IPS-15b (cell line): ENCODE data around the gene PLAC8L1.

Experiments used
- H3K27me3 ChIP-seq: one replicate; pipeline ENCODE4 v1.6.1; 2013; ENCODE audit warnings: low read length; ENCODE audit not compliant: control insufficient read depth, insufficient read depth
- H3K36me3 ChIP-seq: one replicate; pipeline ENCODE4 v1.6.1; 2013; ENCODE audit warnings: low read length; ENCODE audit not compliant: control insufficient read depth, insufficient read depth
- H3K4me1 ChIP-seq: one replicate; pipeline ENCODE4 v1.6.1; 2013; ENCODE audit warnings: mild to moderate bottlenecking, low read length; ENCODE audit not compliant: control insufficient read depth, insufficient read depth
- H3K4me3 ChIP-seq: one replicate; pipeline ENCODE4 v1.5.1; 2013; ENCODE audit warnings: low read depth, low read length
- H3K9ac ChIP-seq: one replicate; pipeline ENCODE4 v1.6.1; 2013; ENCODE audit warnings: low read depth, mild to moderate bottlenecking, low read length
- H3K9me3 ChIP-seq: one replicate; pipeline ENCODE4 v1.6.1; 2013; ENCODE audit warnings: mild to moderate bottlenecking, low read length; ENCODE audit not compliant: control insufficient read depth, insufficient read depth

PLAC8L1 gene

DNA sequence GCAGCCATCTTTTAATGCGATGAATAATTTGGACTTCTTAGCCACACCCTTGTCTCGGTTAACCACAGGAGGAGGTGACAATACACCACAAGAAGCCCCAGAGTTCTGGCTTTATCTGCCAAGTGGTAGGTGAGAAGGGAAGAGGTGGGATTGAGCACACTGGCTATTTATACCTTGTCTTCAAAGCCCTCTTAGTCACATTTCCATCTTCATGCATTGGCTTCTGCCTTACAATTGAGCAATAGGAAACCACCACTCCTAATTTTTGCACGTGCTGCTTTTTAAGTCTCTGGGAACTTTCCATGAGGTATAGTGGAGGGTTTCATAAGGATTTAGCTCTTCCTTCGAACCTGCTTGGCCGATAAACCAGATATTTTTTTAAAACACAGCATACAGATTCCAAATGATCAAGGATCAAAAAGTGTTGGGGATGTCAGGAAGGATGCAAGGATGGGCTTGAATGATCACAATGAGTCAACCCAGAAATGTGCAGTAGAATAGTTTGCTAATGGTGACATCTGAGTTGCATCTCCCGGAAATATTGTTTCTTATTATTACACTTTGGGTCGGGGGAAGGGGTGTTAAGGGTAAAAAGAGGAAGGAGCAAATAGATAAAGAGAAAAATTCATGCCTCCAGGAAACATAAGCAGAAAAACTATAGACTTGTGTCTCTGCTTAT, 25.5 kb downstream of the PLAC8L1 start:
- Histone ChIP-seq H3K4me1 (peaks cover 31% of the 10 kb centered on the region), H3K9me3 (no peaks in the 10 kb centered on the region), H3K9ac (no peak overlapping the region), H3K4me3 (no peak overlapping the region), H3K36me3 (no peaks in the 10 kb centered on the region), H3K27me3 (no peaks in the 10 kb centered on the region)

DNA sequence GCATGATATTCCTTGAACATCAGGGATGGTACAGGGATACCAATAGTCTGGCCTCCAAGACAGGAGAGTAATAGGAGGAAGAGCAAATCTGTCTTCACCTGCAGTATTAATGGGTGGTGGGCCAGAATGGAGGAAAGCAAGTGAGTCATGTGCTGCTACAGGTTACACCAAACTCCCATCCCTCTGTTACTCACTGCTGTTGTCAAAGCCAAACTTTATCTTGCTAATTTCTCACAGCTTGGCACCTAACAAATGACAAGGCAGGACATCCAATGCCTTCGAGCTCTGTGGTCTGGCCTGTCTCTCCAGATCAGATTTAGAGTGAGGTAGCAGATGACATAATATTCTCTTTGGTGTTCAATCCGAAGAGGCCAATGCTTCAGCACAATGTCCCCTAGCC, 26.8 kb downstream of the PLAC8L1 start:
- H3K9me3 ChIP-seq, result no peaks in the 10 kb centered on the region
- H3K36me3 ChIP-seq, result no peaks in the 10 kb centered on the region
- peaks cover 38% of the 10 kb centered on the region for H3K4me1 ChIP-seq
- H3K27me3 ChIP-seq, result peaks cover 2% of the 10 kb centered on the region
- no peak overlapping the region for H3K9ac ChIP-seq
- H3K4me3 ChIP-seq, result no peak overlapping the region

DNA sequence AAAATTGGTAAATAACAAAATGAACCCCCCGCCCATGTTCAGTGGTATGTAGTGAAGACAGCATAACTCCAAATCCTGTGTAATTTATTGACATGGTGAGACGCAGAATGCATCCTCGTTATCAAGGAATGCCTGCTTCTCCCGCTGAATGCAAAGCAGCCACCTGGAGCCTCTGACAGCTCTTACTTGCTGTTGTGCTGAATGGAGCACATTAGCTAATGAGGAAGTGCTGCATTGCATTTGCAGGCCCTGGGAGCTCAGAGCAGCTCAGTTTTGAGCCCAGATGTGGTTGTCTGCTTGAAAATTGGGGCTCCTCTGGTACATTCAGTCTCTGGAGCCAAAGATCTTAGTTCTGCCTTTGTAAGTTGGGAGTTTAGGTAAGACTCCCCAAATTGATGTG, 28.9 kb downstream of the PLAC8L1 start:
- H3K9me3 ChIP-seq, result no peaks in the 10 kb centered on the region
- H3K4me1 ChIP-seq, result peaks cover 54% of the 10 kb centered on the region
- H3K27me3 ChIP-seq, result peaks cover 9% of the 10 kb centered on the region
- no peak overlapping the region for H3K9ac ChIP-seq
- H3K36me3 ChIP-seq, result no peaks in the 10 kb centered on the region
- peak overlapping the region; percentile 9 for H3K4me3 ChIP-seq

DNA sequence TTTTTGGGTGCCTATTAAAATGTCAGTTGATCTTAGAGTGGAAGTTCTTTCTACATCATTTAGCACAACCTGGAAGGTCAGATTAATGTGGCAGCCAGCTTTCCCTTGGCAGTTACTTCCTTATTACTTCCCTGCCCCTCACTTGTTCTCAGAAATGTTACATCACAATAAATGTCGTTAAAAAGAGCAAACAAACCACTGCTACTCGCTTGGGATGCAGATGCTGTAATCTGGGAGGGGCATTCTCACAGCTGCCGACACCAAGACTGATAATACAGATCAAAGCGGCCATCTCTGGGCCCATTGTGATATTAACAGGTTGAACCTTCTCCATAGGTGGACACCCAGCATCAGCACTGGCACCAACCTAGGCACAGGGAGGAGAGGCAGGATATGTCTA, 29.3 kb downstream of the PLAC8L1 start:
- H3K9me3 ChIP-seq, result no peaks in the 10 kb centered on the region
- H3K9ac ChIP-seq, result no peak overlapping the region
- peaks cover 14% of the 10 kb centered on the region for H3K27me3 ChIP-seq
- peaks cover 54% of the 10 kb centered on the region for H3K4me1 ChIP-seq
- H3K4me3 ChIP-seq, result peak overlapping the region; percentile 9
- no peaks in the 10 kb centered on the region for H3K36me3 ChIP-seq

DNA sequence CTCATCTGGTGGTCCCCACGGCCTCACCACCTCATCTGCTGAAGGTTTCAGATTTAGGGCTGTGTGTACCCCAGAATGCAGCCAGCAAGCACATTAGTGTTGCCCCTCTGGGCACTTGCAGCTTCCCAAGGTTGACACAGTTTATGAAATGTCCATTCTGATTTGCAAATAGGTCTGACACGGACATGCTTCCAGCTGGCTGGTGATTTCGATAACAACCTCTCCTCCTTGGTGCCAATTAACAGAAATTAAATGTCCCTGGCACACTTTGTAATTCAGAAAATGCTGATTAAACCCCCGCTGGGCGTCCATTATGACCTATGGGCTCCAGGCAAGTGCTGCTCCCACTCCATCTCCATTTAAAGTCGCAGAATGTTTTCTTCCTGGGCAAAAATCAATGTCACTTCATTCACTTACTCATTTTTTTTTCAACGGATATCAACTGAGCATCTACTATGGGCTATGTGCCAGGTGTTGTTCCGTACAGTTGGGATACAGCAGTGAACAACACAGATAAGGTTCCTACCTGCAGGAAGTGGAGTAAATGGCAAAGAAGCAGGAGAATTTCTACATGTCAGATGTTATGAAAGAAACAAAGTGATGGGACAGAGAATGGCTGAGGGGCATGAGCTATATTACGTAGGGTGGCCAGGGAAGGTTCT, 32.0 kb downstream of the PLAC8L1 start:
- H3K36me3 ChIP-seq, result no peaks in the 10 kb centered on the region
- H3K4me1 ChIP-seq, result peaks cover 44% of the 10 kb centered on the region
- no peak overlapping the region for H3K9ac ChIP-seq
- H3K4me3 ChIP-seq, result peak overlapping the region; percentile 42
- H3K9me3 ChIP-seq, result no peaks in the 10 kb centered on the region
- peaks cover 22% of the 10 kb centered on the region for H3K27me3 ChIP-seq

DNA sequence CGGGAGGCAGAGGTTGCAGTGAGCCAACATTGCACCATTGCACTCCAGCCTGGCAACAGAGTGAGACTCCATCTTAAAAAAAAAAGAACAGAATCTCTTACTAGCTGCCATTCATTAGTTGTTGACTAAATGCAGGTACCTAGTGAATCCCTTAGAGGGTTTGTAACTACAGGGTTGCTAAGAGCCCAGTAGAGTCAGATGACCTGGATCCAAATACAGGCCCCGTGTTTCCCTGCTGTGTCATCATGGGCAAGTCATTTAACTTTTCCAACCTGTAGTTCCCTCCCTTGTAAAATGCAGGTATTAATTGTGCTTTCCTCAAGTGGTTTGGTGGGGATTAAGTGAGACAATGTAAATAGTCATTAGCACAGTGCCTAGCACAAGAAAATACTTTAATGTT, 32.8 kb downstream of the PLAC8L1 start:
- no peak overlapping the region for H3K9ac ChIP-seq
- no peaks in the 10 kb centered on the region for H3K36me3 ChIP-seq
- no peaks in the 10 kb centered on the region for H3K9me3 ChIP-seq
- H3K4me3 ChIP-seq, result peak overlapping the region; percentile 42
- peaks cover 22% of the 10 kb centered on the region for H3K27me3 ChIP-seq
- peaks cover 39% of the 10 kb centered on the region for H3K4me1 ChIP-seq

DNA sequence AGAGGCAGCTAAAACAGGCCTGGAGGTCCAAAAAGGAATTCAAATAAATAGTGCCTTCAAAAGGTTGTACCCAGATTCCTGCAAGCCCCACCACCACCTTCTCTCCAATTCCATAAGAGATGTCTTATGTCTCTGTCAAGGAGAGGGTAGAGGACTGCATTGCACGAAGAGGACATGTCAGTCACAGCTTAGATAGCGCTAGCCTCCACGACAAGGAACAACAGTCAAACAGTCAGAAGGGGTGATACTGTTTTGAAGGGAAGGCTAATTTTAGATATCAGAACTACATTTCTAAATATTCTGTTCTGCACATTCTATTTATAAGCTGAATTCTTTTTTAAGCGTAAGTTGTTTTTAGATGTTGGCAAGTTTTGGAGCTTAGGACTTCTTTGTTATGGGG, 34.2 kb downstream of the PLAC8L1 start:
- H3K9me3 ChIP-seq, result no peaks in the 10 kb centered on the region
- H3K4me1 ChIP-seq, result peaks cover 30% of the 10 kb centered on the region
- no peaks in the 10 kb centered on the region for H3K36me3 ChIP-seq
- peaks cover 22% of the 10 kb centered on the region for H3K27me3 ChIP-seq
- no peak overlapping the region for H3K9ac ChIP-seq
- H3K4me3 ChIP-seq, result no peak overlapping the region

DNA sequence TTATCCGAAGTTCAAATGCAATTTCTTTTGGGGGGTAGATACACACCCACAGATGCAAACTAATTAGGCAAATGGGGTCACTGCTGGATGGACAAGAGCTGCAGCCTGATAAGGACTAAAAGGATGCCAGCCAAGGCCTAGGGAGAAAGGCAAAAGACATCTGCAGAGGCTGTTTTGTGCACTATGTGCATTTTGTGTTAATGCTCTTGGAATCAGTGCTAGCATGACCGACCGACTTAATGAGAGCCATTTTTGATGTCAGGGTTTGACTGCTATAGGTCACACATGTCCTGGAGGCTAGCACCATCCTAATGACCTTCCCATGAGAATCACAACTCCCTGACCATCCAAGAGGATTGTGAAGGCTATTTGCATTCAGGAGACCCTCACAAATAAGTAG, 34.6 kb downstream of the PLAC8L1 start:
- Histone ChIP-seq H3K4me3 (no peak overlapping the region), H3K27me3 (peaks cover 22% of the 10 kb centered on the region), H3K4me1 (peaks cover 25% of the 10 kb centered on the region), H3K9ac (no peak overlapping the region), H3K36me3 (no peaks in the 10 kb centered on the region), H3K9me3 (no peaks in the 10 kb centered on the region)

DNA sequence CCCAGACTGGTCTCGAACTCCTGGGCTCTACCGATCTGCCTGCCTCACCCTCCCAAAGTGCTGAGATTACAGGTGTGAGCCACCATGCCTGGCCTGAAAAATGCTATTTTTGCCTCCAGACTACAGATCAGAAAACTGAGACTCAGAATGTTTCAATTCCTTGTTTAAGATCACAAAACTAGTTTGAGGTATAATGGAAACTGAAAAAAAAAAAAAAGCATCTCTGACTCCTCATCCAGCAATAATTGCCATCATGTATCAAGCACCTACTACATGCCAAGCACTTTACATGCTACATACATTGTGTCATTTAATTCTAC, 35.6 kb downstream of the PLAC8L1 start:
- H3K36me3 ChIP-seq, result no peaks in the 10 kb centered on the region
- H3K4me3 ChIP-seq, result no peak overlapping the region
- peaks cover 22% of the 10 kb centered on the region for H3K27me3 ChIP-seq
- H3K9me3 ChIP-seq, result no peaks in the 10 kb centered on the region
- no peak overlapping the region for H3K9ac ChIP-seq
- H3K4me1 ChIP-seq, result peaks cover 24% of the 10 kb centered on the region

DNA sequence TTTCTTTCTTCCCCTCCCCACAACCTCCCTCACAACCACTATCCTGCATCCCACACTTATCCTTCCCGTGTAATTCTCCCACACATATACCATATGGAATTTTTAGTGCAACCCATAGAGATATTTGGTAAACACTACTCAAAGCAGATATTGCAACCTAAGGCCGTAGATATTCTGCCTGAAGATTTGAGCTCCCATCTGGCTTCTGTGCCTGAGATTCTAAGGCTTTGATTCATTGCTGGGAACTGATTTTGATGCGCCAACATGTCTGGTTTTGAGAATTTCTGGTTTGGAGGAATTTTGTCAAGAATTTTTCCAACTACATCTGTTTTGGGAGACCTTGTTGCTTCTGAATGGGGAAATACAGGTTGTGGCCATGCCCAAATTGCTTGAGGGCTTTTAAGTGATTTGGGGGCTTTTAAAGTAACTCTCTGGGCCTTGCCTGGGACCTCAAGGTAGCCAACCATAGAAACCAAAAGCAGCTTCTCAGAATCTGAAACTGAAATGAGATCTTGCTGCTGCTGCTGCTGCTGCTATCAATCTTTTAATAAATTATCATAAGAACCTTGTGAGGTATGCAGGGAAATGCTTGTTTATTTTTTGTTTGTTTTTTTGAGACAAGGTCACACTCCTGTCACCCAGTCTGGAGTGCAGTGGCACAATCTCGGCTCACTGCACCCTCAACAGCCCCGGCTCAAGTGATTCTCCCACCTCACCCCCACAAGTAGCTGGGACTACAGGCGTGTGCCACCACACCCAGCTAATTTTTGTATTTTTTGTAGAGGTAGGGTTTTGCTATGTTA, 36.2 kb downstream of the PLAC8L1 start:
- Histone ChIP-seq H3K9me3 (no peaks in the 10 kb centered on the region), H3K4me1 (peaks cover 20% of the 10 kb centered on the region), H3K27me3 (peaks cover 20% of the 10 kb centered on the region), H3K9ac (no peak overlapping the region), H3K4me3 (no peak overlapping the region), H3K36me3 (no peaks in the 10 kb centered on the region)

DNA sequence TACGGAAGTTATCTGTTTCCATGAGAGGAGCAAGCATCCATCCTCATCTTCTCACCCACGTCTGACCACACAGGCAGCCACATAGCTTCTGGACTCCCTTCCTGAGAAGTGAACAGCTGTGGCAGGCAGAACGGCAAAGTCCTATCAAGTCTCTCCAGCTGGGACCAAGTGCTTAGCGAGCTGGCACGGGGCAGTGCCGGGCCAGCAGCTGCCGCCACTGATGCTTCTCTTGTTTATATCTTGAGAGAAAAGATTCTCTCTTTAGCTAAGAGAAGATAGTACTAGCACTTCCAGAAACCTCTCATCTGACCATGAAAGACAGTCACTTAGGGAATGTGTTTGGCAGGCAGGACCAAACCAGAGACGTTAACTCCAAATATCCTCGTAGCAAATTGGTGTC, 37.2 kb downstream of the PLAC8L1 start:
- no peaks in the 10 kb centered on the region for H3K9me3 ChIP-seq
- H3K36me3 ChIP-seq, result no peaks in the 10 kb centered on the region
- H3K4me3 ChIP-seq, result no peak overlapping the region
- no peak overlapping the region for H3K9ac ChIP-seq
- H3K4me1 ChIP-seq, result peaks cover 13% of the 10 kb centered on the region
- H3K27me3 ChIP-seq, result peaks cover 20% of the 10 kb centered on the region

DNA sequence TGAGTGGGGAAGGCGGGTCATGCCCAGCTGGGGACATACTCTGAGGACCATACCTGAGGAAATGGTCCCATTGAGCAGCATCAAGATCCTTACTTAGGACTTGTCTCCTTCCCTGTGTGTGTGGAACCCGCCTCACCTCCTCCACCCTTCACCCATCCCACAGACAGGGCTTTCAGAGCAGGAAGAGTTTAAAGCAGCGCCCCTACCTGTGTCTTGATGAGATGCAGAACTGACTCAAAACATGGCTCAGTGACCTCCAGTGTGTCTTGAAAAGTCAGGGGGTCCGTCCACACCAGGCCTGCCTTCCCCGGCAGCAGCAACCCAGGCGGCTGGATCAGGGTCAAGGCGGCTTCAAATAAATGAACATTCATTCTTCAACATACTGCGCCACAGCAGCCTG, 38.4 kb downstream of the PLAC8L1 start:
- Histone ChIP-seq H3K27me3 (peaks cover 18% of the 10 kb centered on the region), H3K36me3 (no peaks in the 10 kb centered on the region), H3K4me3 (no peak overlapping the region), H3K4me1 (peaks cover 3% of the 10 kb centered on the region), H3K9me3 (no peaks in the 10 kb centered on the region), H3K9ac (no peak overlapping the region)
